ENCODE measurements around the gene ZNF442.

- TF ChIP-seq, protein P1, sequence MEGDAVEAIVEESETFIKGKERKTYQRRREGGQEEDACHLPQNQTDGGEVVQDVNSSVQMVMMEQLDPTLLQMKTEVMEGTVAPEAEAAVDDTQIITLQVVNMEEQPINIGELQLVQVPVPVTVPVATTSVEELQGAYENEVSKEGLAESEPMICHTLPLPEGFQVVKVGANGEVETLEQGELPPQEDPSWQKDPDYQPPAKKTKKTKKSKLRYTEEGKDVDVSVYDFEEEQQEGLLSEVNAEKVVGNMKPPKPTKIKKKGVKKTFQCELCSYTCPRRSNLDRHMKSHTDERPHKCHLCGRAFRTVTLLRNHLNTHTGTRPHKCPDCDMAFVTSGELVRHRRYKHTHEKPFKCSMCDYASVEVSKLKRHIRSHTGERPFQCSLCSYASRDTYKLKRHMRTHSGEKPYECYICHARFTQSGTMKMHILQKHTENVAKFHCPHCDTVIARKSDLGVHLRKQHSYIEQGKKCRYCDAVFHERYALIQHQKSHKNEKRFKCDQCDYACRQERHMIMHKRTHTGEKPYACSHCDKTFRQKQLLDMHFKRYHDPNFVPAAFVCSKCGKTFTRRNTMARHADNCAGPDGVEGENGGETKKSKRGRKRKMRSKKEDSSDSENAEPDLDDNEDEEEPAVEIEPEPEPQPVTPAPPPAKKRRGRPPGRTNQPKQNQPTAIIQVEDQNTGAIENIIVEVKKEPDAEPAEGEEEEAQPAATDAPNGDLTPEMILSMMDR (IDR thresholded peaks at IDR 0.05; ENCODE audit: low read depth, low read length), result no peak
- no peak for TF ChIP-seq EZH2phosphoT487 (IDR thresholded peaks at IDR 0.05; ENCODE audit: low read depth)
These were observed 8.5 kb upstream of the ZNF442 start for GRCh38 chr19:12374026-12374425.

Measured in OCI-LY3 (cell line).